HG03571 (cell line): ENCODE data around the gene GPR132.
"Not testable (repeated sequence)": the region's sequence is repeated elsewhere in the genome, so short reads cannot be mapped to it uniquely, and the experiment has no call there.

ENCODE experiments used
- ATAC-seq: cut with Tn5 transposase; IDR thresholded peaks from one replicate; pipeline ENCODE4 v1.9.1; 2021; ENCODE audit not compliant: unreplicated experiment

The GPR132 gene

DNA sequence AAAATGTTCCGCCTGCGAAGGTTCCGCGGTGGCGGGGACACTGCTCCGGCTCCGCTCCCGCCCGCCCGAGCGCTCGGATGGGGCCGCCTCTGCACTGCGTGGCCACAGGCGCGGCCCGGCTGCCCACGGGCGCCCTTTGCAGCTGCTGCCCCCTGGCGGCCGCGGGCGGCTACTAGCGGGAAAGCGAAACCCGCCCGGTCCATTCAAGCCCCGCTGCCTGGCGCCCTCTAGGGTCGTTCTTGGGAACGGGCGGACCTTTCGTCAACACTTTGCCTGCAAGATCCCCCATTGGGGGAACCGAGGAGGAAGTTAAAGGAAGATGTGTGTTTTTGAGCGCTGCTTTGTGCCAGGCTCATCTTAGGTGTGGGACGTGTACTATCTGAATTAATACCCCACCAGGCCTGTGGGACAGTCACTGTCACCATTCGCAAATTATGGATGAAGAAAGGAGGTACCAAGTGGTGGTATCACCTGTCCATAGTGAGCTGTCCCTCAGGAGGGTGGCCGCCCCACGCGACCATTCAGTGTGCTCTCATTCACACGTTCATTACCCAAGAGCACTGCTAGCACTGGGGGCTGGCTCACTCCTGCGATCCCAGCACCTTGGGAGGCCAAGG is 19.4 kb downstream of the GPR132 start:
- ATAC-seq, result no peak

DNA sequence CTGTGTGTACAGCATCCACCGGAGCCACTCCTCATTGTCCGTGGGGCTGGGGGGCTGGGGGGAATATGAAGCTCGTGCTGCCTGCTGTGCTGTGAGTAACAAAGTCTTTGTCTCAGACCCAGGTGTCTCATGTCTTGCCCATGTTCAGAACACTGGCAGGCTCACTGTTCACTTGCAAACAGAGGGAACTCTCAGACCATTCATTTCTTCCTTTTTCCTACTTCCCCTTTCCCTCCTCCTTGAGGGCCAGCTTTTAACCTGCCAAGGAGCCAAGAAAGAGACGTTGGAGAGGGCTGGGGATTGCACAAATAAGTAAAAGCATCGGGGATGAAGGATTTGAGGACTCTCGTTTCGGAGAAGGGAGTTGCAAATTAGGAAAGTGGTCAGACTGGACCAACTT is 21.6 kb downstream of the GPR132 start:
- no peak for ATAC-seq

DNA sequence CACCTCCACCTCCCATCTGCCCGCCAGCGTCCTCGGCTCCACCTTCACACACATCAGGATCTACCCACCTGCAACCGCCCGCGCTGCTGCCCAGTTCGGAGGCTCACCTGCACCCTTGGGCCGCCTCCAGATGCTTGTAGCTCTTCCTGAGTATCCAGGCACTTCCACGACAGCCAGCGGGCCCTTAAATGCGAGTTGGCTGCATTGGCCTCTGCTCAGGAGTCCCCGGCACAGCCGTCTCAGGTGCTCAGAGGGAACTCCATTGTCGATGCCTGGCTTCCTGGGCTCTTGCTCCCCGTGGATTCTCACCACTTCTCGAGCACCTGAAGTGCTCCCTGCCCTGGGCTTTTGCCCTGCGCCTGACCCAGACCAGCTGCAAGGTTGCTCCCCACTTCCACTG is 22.4 kb downstream of the GPR132 start:
- no peak for ATAC-seq

DNA sequence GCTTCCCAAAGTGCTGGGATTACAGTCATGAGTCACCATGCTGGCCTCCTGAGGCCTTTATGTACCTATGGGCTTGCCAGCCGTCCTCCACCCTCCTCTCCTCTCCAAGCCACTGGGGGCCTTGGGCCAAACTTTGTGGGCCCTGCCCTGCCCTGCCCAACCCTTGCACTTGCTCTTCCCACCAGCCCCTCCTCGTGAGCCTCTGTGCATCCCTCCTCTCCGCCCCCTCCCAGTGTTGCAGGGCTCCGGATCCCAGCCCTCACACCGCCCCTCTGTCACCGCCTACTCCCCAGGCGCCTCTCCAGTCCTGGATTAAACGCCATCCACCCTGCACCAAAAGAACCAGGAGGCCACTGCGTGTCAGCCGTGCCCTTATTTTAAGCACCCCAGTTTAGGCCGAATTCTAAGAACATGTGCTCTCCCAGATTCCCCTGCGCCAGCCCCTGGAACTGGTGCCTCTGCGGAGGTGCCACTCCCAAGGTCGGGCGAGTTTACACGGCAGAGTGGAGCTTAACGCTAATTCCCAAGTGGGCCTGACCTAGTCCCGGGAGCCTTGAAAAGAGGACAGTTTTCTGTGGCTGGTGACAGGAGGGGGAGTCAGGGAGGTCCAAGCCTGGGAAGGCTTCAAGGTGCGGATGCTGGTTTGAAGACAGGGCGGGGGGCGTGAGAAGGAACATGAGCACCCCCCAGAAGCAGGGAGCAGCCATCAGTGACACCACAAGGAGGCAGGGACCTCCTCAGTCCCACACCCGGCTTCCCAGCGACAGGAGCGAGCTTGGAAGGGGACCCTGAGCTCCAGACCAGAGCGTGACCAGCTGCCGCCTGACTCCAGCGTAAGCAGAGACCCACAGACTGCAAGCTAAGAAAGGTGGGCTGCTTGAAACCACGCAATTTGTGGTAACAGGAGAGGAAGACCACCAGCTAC is 23.1 kb downstream of the GPR132 start:
- no peak for ATAC-seq

DNA sequence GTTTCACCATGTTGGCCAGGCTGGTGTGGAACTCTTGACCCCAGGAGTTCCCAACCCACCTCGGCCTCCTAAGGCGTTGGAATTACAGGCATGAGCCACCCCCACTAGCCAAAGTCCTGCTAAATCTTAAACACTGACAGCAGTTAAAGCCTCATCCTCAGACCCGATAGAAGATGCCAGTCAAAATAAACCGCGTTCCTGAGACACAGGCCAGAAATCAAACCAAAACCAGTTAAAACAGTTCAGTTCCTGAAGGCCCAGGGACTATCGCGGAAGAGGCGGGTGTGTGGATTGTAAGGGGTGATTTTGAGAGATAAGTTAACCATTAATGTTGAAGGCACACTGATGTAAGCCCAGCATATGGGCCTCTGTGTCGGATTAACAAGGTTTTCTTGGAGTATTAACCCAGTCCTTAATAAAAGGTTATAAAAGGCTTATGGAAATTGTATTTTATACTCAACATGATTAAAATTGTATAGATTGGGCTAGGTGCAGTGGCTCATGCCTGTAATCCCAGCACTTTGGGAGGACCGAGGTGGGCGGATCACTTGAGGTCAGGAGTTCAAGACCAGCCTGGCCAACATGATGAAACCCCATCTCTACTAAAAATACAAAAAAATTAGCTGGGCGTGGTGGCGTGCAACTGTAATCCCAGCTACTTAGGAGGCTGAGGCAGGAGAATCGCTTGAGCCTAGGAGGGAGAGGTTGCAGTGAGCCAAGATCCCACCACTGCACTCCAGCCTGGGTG is 25.6 kb downstream of the GPR132 start:
- no peak for ATAC-seq

DNA sequence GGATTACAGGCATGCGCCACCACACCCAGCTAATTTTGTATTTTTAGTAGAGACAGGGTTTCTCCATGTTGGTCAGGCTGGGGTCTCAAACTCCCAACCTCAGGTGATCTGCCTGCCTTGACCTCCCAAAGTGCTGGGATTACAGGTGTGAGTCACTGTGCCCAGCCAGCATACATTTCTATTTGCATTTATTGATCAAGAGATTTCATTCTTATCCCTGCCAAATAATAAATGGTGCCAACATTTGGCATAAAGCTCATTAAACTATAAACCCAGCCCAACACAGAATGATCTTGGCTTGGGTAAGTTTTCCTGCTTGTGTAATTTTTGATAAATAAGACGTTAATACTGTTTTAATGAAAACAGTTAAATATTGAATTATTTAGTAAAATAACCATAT is 29.6 kb downstream of the GPR132 start:
- ATAC-seq, result not testable (repeated sequence)

DNA sequence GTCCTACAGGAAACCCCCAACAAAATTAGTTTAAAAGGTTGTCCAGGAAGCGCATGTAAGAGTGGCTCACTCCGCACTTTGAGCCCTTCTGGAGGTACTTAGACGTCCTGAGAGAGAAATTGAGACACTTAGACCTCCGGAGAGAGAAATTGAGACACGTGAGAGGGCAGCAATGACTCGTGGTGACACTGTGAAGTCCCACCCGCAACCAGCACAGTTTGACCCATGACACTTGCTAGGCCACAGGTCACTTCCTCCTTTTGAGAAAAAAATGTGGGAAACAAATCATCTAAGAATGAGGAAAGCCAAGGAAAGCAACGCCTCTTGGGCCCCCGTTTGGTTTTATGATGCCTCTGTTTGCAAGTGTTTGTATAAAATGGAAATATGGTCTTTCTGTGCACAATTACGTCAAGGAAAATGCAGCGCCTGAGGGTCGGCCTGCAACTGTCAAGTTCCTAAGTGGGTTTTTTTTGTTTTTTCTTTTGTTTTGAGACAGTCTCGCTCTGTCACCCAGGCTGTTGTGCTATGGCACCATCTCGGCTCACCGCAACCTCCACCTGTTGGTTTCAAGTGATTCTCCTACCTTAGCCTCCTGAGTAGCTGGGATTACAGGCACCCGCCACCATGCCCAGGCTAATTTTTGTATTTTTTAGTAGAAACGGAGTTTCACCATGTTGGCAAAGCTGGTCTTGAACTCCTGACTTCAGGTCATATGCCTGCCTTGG is 30.8 kb downstream of the GPR132 start:
- ATAC-seq, result no peak

DNA sequence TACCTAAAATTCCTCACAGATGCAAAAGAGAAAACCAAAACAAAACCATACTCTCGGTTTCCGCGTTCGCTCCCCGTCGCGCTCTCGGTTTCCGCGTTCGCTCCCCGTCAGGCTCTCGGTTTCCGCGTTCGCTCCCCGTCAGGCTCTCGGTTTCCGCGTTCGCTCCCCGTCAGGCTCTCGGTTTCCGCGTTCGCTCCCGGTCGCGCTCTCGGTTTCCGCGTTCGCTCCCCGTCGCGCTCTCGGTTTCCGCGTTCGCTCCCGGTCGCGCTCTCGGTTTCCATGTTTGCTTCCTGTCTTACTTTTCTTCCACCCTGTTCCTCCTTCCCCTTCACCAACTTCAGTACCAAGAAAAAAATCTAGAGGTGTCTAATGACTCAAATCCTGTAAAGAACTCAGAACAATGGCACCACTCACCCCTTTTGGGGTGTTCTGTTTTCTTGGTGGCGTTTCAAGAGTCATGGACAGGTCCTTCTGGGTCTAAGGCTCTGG is 31.8 kb downstream of the GPR132 start:
- ATAC-seq, result not testable (repeated sequence)

DNA sequence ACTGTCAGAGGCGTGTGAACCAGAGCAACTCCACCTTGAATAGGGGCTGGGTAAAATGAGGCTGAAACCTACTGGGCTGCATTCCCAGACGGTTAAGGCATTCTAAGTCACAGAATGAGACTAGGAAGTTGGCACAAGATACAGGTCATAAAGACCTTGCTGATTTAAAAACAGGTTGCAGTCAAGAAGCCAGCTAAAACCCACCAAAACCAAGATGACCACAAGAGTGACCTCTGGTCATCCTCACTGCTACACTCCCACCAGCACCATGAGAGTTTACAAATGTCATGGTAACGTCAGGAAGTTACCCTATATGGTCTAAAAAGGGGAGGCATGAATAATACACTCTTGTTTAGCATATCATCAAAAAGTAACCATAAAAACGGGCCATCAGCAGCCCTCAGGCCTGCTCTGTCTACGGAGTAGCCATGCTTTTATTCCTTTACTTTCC is 32.8 kb downstream of the GPR132 start:
- ATAC-seq, result not testable (repeated sequence)

DNA sequence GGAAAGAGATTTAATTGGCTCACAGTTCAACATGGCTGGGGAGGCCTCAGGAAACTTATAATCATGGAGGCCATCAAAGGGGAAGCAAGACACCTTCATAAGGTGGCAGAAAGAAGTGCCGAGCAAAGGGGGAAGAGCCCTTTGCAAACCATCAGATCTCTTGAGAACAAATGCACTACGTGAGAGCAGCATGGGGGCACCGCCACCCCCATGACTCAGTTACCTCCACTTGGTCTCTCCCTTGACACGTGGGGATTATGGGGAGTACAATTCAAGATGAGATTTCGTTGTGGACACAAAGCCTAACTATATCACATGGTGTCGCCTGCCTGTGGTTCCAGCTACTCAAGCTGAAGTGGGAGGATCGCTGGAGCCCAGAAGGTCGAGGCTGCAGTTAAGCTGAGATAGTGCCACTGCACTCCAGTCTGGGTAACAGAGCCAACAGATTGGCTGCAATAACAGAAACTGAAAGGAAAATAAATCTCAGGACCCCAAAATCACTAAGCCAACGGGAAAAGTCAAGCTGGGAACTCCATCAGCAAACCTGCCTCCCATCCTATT is 34.3 kb downstream of the GPR132 start:
- no peak for ATAC-seq

DNA sequence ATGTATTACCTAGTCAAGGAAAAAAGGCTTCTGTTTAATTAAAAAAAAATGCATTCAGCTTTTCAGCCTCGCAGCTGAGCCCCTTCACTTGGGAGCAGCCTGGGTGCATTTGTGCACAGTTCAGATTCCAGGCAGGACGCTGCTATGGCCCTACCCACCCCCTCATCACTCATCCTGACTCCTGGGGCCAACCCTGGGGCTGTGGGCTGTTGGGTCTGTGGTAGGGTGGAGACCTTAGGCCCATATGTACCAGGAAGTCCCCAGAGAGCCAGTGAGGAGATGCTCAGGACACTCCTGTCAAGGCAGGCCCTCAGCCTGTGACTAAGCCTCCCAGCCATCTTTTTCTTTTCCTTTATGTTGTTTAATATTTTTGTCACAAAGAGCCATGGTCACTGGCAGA is 35.0 kb downstream of the GPR132 start:
- ATAC-seq, result no peak

DNA sequence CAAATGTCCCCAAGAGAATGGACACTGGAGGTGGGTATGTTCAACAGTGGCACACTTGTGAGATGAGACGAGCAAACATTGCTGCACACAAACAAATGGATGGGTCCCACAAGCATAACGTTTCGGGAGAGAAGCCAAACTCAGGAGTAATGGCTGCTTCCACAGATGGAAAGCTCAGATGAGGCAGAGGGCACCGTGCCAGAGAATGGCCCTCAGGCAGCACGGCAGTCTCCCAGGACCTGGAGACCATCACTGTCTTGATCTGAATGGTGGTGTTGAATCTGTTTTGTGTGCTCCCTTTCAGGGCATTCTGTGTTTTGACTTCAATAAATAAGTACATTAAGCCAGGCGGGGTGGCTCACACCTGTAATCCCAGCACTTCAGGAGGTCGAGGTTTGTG is 35.8 kb downstream of the GPR132 start:
- no peak for ATAC-seq

DNA sequence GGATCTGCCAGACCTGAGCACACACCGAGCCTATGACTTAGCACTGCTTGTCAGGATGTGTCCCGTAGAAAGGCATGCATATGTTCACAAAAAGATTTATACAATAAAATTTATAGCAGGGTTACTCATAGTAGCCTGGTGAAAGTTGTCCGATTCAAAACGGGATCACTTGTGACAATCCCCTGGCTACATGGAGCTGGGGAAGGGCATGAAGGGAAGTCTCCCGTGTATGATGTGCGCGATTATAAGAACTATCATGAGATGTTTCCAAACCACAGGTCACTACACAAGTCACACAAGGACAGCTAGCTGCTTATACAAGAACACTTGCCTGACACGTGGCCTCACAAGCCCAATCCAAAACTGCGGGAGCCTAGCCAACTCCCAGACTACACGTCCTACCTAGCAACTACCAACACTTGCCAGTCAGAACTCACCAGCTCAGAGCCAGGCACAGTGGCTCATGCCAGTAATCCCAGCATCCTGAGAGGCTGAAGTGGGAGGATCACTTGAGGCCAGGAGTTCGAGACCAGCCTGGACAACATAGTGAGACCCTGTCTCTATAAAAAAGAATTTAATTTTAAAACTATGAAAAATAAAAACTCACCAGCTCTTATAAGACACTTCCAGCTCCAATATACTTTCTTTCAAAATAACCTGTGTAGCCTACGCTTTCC is 36.8 kb downstream of the GPR132 start:
- no peak for ATAC-seq

DNA sequence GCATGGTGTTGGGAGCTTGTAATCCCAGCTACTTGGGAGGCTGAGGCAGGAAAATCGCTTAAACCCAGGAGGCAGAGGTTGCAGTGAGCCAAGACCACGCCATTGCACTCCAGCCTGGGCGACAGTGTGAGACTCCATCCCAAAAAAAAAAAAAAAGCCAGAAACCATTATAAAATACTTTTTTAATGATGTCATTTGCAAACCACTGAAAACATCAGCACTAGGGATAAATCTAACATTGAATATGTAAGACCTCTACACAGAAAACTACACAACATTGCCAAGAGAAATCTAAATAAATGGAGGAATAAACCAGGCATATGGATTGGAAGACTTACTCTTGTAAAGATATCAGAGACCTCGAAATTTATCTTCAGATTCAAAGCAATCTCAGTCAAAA is 37.5 kb downstream of the GPR132 start:
- ATAC-seq, result not testable (repeated sequence)

DNA sequence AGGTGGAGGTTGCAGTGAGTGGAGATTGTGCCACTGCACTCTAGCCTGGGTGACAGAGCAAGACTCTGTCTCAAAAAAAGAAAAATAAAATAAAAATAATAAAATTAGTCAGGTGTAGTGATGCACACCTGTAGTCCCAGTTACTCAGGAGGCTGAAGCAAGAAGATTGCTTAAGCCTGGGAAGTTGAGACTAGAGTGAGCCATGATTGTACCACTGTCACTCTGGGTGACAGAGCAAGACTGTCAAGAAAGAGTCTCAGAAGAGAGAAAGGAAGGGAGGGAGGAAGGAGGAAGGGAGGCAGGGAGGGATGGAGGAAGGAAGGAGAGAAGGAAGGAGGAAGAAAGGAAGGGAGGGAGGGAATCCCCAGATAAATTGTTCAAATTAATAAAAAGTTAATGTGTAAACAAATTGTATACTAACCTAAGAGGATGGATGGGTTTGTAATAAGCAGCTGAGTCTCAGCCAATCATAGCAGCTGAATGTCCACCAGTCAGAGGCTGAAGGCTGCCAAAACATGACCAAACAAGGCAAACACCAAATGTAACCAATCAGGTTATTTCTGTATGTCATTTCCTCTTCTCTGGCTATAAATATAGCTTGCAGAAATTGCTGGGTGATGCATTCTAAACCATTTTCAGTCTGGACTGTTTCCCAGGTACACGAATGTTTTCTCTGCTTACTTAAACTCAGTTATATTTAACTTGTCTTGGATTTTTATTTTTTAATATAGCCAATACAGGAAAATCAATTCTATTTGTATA is 38.2 kb downstream of the GPR132 start:
- no peak for ATAC-seq

DNA sequence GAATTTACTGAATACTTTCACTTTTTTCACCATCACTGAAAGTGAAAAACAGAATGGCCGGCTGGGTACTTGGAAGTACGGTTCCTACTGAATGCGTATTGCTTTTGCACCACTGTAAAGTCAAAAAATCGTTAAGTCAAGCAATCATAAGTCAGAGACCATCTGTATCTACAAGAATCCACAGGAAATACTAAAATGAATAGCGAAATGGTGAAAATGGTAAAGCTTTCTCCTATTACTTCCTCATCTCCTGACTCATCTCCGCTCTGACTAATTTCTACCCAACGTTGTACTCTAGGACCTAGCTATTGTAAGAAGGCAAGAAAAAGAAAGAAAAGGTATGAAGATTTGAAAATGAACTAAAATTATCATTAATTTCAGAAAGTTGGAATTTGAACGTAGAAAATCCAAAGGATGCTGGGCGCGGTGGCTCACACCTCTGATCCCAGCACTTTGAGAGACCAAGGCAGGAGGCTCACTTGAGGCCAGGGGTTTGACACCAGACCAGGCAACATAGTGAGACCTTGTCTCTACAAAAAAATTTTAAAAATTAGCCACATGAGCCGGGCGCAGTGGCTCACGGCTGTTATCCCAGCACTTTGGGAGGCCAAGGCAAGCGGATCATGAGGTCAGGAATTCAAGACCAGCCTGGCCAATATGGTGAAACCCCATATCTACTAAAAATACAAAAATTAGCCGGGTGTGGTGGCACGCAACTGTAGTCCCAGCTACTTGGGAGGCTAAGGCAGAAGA is 39.0 kb downstream of the GPR132 start:
- no peak for ATAC-seq

DNA sequence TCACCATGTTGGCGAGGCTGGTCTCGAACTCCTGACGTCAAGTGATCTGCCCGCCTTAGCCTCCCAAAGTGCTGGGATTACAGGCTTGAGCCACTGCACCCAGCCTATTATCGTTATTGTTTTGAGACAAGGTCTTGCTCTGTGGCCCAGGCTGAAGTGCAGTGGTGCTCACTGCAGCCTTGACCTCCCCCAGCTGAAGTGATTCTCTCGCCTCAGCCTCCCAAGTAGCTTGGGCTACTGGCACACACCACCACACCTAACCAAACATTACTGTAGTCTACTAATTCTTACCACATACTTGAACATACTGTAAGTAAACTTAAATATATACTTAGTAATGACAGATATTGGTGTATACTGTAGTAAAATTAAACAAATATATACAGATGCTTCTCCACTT is 39.8 kb downstream of the GPR132 start:
- ATAC-seq, result no peak

DNA sequence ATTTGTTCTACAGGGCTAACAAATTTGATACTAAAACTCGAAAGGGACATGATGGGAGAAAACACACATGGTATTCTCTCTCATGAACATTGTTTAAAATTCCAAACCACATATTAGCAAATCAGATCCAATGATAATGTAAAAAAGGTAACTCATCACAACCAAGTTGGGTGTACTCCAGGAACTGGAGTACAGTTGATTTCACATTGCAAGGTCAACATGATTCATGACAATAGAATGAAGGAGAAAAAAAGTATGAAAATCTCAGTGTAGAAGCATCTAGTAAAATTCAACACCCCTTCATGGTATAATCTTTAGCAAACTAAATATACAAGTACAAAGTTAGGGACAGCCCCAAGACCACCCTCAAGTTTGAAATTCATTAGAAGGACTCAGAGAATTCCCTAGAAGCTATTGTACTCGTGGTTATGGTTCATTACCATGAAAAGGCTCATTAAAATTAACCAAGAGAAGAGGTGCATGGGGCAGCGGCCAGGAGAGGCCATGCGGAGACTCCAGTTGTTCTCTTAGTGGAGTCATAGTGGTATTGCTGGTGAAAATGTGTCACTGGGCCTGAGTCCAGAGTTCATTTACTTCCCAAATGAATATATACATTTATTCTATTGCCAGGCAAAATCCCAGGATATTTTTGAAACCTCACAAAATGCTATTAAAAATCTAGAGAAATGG is 41.3 kb downstream of the GPR132 start:
- ATAC-seq, result no peak
